Measurements from ENCODE around the gene SUB1. TPM values are rescaled to one million over a fixed set of nuclear protein-coding genes. Genes with fewer than 3 reads are reported as not detected.

Gene SUB1
- total RNA-seq, 2 donors from 2014 or later: 145 to 209 TPM

DNA sequence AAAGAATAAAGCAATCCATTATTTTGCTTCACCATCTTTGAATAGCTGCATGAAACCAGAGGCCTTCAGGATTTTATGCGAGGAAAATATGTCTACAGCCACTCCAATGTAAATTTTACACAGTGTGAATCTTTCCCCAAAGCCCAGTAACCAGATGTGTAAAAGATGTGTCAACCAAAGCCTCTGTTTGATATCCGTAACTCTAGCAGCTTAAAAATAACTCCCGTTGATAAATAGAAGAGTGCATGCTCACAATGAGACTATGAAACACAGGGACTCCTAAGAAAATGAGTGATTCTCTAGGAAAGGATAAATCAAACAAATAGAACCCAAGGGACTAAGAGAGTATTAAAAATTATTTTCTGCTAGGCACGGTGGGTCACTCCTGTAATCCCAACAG lies 65.7 kb downstream of the SUB1 start:
- Histone ChIP-seq H3K27ac (no peak overlapping the region), H3K36me3 (no peaks in the 10 kb centered on the region), H3K4me1 (peaks cover 0 to 6% of the 10 kb centered on the region in 2 donors), H3K27me3 (no peaks in the 10 kb centered on the region), H3K9me3 (no peaks in the 10 kb centered on the region), H3K4me3 (no peak overlapping the region)
- DNase-seq (ENCODE audit: low spot score): no peak
- TF ChIP-seq, protein P1, sequence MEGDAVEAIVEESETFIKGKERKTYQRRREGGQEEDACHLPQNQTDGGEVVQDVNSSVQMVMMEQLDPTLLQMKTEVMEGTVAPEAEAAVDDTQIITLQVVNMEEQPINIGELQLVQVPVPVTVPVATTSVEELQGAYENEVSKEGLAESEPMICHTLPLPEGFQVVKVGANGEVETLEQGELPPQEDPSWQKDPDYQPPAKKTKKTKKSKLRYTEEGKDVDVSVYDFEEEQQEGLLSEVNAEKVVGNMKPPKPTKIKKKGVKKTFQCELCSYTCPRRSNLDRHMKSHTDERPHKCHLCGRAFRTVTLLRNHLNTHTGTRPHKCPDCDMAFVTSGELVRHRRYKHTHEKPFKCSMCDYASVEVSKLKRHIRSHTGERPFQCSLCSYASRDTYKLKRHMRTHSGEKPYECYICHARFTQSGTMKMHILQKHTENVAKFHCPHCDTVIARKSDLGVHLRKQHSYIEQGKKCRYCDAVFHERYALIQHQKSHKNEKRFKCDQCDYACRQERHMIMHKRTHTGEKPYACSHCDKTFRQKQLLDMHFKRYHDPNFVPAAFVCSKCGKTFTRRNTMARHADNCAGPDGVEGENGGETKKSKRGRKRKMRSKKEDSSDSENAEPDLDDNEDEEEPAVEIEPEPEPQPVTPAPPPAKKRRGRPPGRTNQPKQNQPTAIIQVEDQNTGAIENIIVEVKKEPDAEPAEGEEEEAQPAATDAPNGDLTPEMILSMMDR (IDR thresholded peaks at IDR 0.05): no peak

DNA sequence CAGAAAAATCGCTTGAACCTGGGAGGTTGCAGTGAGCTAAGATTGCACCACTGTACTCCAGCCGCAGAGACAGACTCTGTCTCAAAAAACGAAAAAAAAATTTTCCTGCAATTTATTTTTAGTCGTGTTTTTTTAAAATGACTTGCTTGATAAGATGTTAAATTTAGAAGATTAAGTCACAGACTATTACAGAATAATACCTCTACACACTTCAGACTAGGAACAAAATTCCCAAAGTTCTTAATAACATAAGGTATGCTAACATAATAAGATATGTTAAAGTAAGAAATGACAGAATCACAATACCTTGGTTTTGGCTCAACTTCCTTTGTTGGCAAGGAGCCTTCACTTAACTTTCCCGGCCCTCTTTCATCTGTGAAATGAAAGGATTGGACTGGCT lies 66.3 kb downstream of the SUB1 start:
- H3K27me3 ChIP-seq: no peaks in the 10 kb centered on the region
- TF ChIP-seq, protein P1 (IDR thresholded peaks at IDR 0.05): no peak
- H3K9me3 ChIP-seq: no peaks in the 10 kb centered on the region
- H3K4me1 ChIP-seq: peaks cover 0 to 6% of the 10 kb centered on the region in 2 donors
- H3K27ac ChIP-seq: no peak overlapping the region
- DNase-seq (ENCODE audit: low spot score): no peak
- H3K4me3 ChIP-seq: no peak overlapping the region
- H3K36me3 ChIP-seq: no peaks in the 10 kb centered on the region

Other genes starting within 250 kb of the SUB1 start
- gene ZFR, start 140.8 kb upstream of the SUB1 start, total RNA-seq: 10 to 100 TPM; 65.7 to 66.0 TPM
- gene NPR3, start 125.8 kb downstream of the SUB1 start, total RNA-seq: 10 to 100 TPM; 22.0 to 51.0 TPM